Heart right ventricle (tissue), 16 donors: ENCODE results near the gene SPEF2. TPM values are rescaled to one million over a fixed set of nuclear protein-coding genes. Genes with fewer than 3 reads are reported as not detected.

ENCODE experiments used
- ATAC-seq, 8 donors: fragments of 200-7000 bp; cut with Tn5 transposase; one replicate each; pipeline ENCODE4 v1.9.1; 2020; ENCODE audit warnings: mild to moderate bottlenecking in 8 of 8, moderate library complexity in 8 of 8, moderate number of reproducible peaks in 1 of 8
- DNase-seq, 2 donors: peaks; one replicate each; pipeline ENCODE4 v3.0.0-alpha.2; 2020
- H3K27ac ChIP-seq, 10 donors: fragments of 200-600 bp; sonication (generic) in 2 of 10; one replicate each; pipeline versions ENCODE4 v1.5.0 to v1.8.0; 2020 to 2022; ENCODE audit warnings: mild to moderate bottlenecking in 3 of 10
- H3K27me3 ChIP-seq, 7 donors: fragments of 200-600 bp; one replicate each; pipeline ENCODE4 v1.8.0; 2021 to 2022; ENCODE audit warnings: mild to moderate bottlenecking in 2 of 7
- H3K36me3 ChIP-seq, 9 donors: fragments of 200-600 bp; sonication (generic) in 1 of 9; one replicate each; pipeline versions ENCODE4 v1.5.0 to v1.8.0; 2020 to 2022; ENCODE audit warnings: mild to moderate bottlenecking in 2 of 9
- H3K4me1 ChIP-seq, 9 donors: fragments of 200-600 bp; sonication (generic) in 1 of 9; one replicate each; pipeline versions ENCODE4 v1.5.0 to v1.8.0; 2020 to 2022; ENCODE audit warnings: mild to moderate bottlenecking in 4 of 9
- H3K4me3 ChIP-seq, 10 donors: fragments of 200-600 bp; sonication (generic) in 2 of 10; one replicate each; pipeline versions ENCODE4 v1.5.0 to v1.8.0; 2020 to 2022; ENCODE audit warnings: mild to moderate bottlenecking in 7 of 10, moderate library complexity in 2 of 10
- H3K9me3 ChIP-seq, 11 donors: fragments of 200-600 bp in 10 of 11; sonication (generic) in 2 of 11; one replicate each; pipeline versions ENCODE4 v1.5.0 to v1.8.0; 2013 to 2022; ENCODE audit warnings: mild to moderate bottlenecking in 2 of 11, control low read depth in 1 of 11, moderate library complexity in 1 of 11
- CTCF ChIP-seq, 9 donors: fragments of 200-600 bp; sonication (generic) in 2 of 9; IDR thresholded peaks; one replicate each; pipeline versions ENCODE4 v1.5.0 to v1.8.0; 2021 to 2022; ENCODE audit warnings: antibody characterized with exemption in 9 of 9, mild to moderate bottlenecking in 5 of 9, moderate library complexity in 1 of 9
- WGBS, 2 donors: extraction: QIAGEN DNeasy Blood & Tissue Kit; methylation state at CpG; one replicate each; pipeline ENCODE4 v1.1.7; 2013; ENCODE audit warnings: inconsistent platforms in 1 of 2; 5-methylcytosine and 5-hydroxymethylcytosine counted together
- intact Hi-C, 10 donors: fragments of 100-400 bp; cut with DNase I; formaldehyde crosslinking; loops; one replicate each; pipeline versions ENCODE4 v1.11.1 to v1.14.2; 2022
- polyA plus RNA-seq, 2 donors: library from polyadenylated mRNA; stranded (reverse); fragments of 200-250 nt; gene quantifications; one replicate each; pipeline ENCODE4 v1.2.3, GENCODE V29; 2013
- total RNA-seq, 10 donors: library from RNA; stranded (reverse); fragmentation: NEBNext Ultra II Directional in 3 of 10; extraction: Animal tissue kit (Norgen Biotek cat#: 25700) in 3 of 10; gene quantifications; one replicate each; pipeline versions ENCODE4 v1.2.1 to v1.2.4, GENCODE V29; 2021 to 2023
- donor health status: Arrhythmogenic right ventricular cardiomyopathy.
- donor health status: ischemic (EF 13 %, LVEDD 7.1; RV severe dilation, severe dysfunction).
- donor health status: healthy with polysubstance abuse.
- donor health status: DM: no; HTN: yes; CAD: no.
- donor health status: DM: no; HTN: no; CAD: no.
- donor health status: ischemic (EF 25% LVEDD 6.9; RV normal size, moderate dysfunction).
- donor health status: ischemic (EF 25% LVEDD 5.7; RV mildly dilated, moderate dysfunction).
- donor health status: healthy.
- donor health status: DM: yes; HTN: yes; CAD: no.
- donor health status: Ischemic cardiomyopathy.
- donor health status: ischemic (EF 35%, LVEDD 5.7; RV mildly dilated, moderate dysfunction).
- donor health status: nonischemic (EF 11% LVEDD 7.7; RV severe dilation, severe dysfunction).
- donor health status: DM: yes; HTN: yes; CAD: no.
- donor health status: PGD.
- donor health status: ischemic (EF 29% LVEDD 5.4; RV normal size, mild dysfunction).
- donor health status: nonischemic (EF 23%, LVEDD 6.1; RV moderate dilation, normal function).

The SPEF2 gene
- total and polyA plus RNA-seq, 12 donors: 0.42 to 3.2 (median 1.7) TPM

- TF ChIP-seq CTCF (IDR thresholded peaks at IDR 0.05): no peak
- intact Hi-C loops: loop anchor here in 8 of 10 donors (2.0 to 10.0 kb wide), 5 partner anchors 305 to 315 kb away; no protein-coding TSS in a partner anchor
- Histone ChIP-seq H3K36me3 (no peaks in the 10 kb centered on the region), H3K27ac (peak overlapping the region in 1 of 10 donors; percentile 49), H3K27me3 (no peaks in the 10 kb centered on the region), H3K4me3 (peak overlapping the region in 9 of 10 donors; percentile 67 to 90 (median 80)), H3K4me1 (peaks cover 0 to 19% (median 9%) of the 10 kb centered on the region in 9 donors), H3K9me3 (peaks cover 0 to 18% (median 0%) of the 10 kb centered on the region in 11 donors)
- ATAC-seq: no peak
- 45 to 58% methylated on average over 3 of the region's 3 CpGs for WGBS, 2 donors
- no peak for DNase-seq
These were observed 616 bp upstream of the SPEF2 start for GRCh38 chr5:35617060-35617434.

GRCh38 chr5:35618304-35618636 is 607 bp downstream of the SPEF2 start:
- intact Hi-C loops: loop anchor here in 7 of 10 donors (5.0 to 10.0 kb wide), 4 partner anchors 304 to 314 kb away; no protein-coding TSS in a partner anchor
- Histone ChIP-seq H3K27ac (peak overlapping the region in 2 of 10 donors; percentile 42 to 49), H3K4me1 (peaks cover 0 to 19% (median 9%) of the 10 kb centered on the region in 9 donors), H3K4me3 (peak overlapping the region; percentile 67 to 90 (median 79)), H3K9me3 (peaks cover 0 to 18% (median 0%) of the 10 kb centered on the region in 11 donors), H3K27me3 (no peaks in the 10 kb centered on the region), H3K36me3 (no peaks in the 10 kb centered on the region)
- peak in 5 of 8 donors; percentile 4 to 50 (median 8) for ATAC-seq
- TF ChIP-seq CTCF (IDR thresholded peaks at IDR 0.05): no peak
- DNase-seq: no peak
- WGBS, 2 donors: 3 to 6% methylated on average over 4 of the region's 4 CpGs

DNA sequence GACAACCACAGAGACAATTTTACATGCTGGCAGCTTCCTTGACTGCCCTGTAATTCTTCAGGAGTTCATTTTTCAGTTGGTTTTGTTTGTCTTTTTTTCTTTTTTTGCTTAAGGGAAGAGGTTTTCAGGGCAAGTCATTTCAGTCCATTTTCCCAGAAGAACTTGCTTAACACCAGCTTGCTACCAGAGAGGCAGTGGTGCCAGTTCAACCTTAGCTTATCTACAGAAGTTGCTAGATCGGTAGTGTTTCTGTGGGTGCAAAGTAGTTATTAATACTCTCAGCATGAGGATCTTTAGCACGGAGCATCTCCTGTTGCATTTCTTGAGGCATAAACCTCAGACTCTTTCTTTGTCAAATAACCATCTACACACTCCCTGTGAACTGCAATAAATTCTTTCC is 1.1 kb downstream of the SPEF2 start:
- Histone ChIP-seq H3K9me3 (peaks cover 0 to 18% (median 0%) of the 10 kb centered on the region in 11 donors), H3K27ac (no peak overlapping the region), H3K4me3 (peak overlapping the region in 5 of 10 donors; percentile 78 to 90 (median 78)), H3K4me1 (peaks cover 0 to 19% (median 9%) of the 10 kb centered on the region in 9 donors), H3K36me3 (no peaks in the 10 kb centered on the region), H3K27me3 (no peaks in the 10 kb centered on the region)
- no peak for DNase-seq
- WGBS, 2 donors: 66 to 69% methylated on average over 2 of the region's 2 CpGs
- TF ChIP-seq CTCF (IDR thresholded peaks at IDR 0.05): no peak
- no peak for ATAC-seq
- intact Hi-C loops: loop anchor here in 7 of 10 donors (5.0 to 10.0 kb wide), 4 partner anchors 304 to 314 kb away; no protein-coding TSS in a partner anchor

DNA sequence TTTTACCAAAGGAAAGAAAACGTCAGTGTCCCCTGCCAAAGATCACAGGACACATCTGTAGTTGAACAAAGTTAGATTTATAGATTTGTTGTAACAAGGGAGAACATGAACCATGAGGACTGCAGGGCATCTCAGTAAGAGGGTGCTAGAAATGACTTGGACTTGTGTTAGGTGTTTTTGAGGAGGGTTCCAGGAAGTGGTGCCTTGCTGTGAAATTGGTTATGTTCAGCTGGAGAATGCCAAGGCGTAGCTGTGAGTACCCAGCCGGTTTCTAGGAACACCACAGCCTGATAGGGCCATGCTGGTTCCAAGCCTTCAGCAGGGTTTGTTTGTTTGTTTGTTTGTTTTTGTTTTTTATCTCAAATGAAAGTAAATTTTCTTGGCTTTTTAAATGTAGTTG is 5.3 kb downstream of the SPEF2 start:
- no peaks in the 10 kb centered on the region for H3K27me3 ChIP-seq
- no peaks in the 10 kb centered on the region for H3K9me3 ChIP-seq
- H3K4me3 ChIP-seq: no peak overlapping the region
- intact Hi-C loops: no loop called here
- no peaks in the 10 kb centered on the region for H3K36me3 ChIP-seq
- ATAC-seq: no peak
- DNase-seq: no peak
- no peak overlapping the region for H3K27ac ChIP-seq
- 78 to 92% methylated on average over 3 of the region's 3 CpGs for WGBS, 2 donors
- peaks cover 0 to 10% (median 5%) of the 10 kb centered on the region in 9 donors for H3K4me1 ChIP-seq
- no peak for TF ChIP-seq CTCF (IDR thresholded peaks at IDR 0.05)
